Measurements from ENCODE around the gene MRPL42. TPM values are rescaled to one million over a fixed set of nuclear protein-coding genes. Genes with fewer than 3 reads are reported as not detected.

Gene MRPL42
- total and polyA plus RNA-seq, 10 donors: 17.9 to 56.8 (median 44.2) TPM

DNA sequence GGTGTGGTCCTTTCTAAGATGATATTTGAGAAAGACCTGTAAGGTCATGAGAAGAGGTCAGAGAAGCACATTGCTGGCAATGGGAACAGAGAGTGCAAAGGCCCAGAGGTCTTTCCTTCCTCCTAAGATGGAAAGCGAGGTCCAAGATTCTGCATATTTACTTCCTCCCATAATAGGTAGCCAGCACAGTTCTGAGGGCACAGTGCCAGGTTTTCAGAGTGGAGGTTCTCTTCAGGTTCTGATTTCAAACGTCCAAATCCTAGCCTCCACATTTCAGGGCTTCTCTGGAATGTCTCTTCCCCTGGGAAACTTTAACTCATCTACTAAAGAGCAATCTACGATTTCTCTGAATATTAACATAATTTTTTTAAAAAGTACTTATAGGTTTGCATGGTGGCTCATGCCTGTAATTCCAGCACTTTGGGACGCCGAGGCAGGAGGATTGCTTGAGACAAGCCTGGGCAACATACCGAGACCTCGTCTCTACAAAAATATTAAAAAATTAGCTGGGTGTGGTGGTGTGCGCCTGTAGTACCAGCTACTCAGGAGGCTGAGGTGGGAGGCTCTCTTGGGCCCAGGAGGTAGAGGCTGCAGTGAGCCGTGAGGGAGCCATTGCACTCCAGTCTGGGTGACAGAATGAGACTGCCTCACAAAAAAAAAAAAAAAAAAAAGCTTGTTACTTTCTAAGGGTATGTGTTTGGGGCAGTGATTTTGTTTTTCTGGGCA lies 526 bp upstream of the MRPL42 start:
- 92 to 98% (median 94%) methylated on average over 9 of the region's 9 CpGs for WGBS, 5 donors
- Histone ChIP-seq H3K27me3 (replicated peaks in 1 of 7) (no peaks in the 10 kb centered on the region), H3K27ac (peak overlapping the region in 6 of 8 donors; percentile 91 to 96 (median 94)), H3K9me3 (no peaks in the 10 kb centered on the region), H3K36me3 (peaks cover 0 to 26% (median 8%) of the 10 kb centered on the region in 6 donors), H3K4me1 (peaks cover 8 to 40% (median 29%) of the 10 kb centered on the region in 6 donors), H3K4me3 (peak overlapping the region in 6 of 8 donors; percentile 60 to 84 (median 67))
- DNase-seq: no peak
- TF ChIP-seq POLR2AphosphoS5 (IDR thresholded peaks at IDR 0.05): no peak
- TF ChIP-seq POLR2A (IDR thresholded peaks at IDR 0.05): no peak
- TF ChIP-seq, protein P1, sequence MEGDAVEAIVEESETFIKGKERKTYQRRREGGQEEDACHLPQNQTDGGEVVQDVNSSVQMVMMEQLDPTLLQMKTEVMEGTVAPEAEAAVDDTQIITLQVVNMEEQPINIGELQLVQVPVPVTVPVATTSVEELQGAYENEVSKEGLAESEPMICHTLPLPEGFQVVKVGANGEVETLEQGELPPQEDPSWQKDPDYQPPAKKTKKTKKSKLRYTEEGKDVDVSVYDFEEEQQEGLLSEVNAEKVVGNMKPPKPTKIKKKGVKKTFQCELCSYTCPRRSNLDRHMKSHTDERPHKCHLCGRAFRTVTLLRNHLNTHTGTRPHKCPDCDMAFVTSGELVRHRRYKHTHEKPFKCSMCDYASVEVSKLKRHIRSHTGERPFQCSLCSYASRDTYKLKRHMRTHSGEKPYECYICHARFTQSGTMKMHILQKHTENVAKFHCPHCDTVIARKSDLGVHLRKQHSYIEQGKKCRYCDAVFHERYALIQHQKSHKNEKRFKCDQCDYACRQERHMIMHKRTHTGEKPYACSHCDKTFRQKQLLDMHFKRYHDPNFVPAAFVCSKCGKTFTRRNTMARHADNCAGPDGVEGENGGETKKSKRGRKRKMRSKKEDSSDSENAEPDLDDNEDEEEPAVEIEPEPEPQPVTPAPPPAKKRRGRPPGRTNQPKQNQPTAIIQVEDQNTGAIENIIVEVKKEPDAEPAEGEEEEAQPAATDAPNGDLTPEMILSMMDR (IDR thresholded peaks at IDR 0.05 in 8 of 11, conservative IDR thresholded peaks at IDR 0.05 in 3 of 11): no peak
- intact Hi-C loops (cut with DNase I; ENCODE audit: low total_unique reads): no loop called here

DNA sequence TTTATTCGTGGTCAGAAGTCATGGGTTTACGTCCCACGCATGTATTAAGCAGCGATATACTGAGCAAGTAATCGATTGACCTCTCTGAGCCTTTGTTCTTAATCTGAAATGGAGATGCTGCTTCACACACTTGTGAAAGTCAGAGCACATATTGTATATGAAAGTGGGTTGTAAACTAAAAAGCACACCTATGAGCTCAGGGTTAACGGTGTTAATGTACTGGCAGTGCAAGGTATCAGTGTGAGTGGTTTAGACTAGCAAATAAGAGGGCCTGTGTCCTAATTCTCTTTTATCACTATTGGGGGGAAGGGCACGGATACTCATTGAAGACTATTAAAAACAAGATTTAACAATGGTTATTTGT lies 676 bp downstream of the MRPL42 start:
- peaks cover 0 to 38% (median 9%) of the 10 kb centered on the region in 6 donors for H3K36me3 ChIP-seq
- peak overlapping the region; percentile 48 to 84 (median 67) for H3K4me3 ChIP-seq
- TF ChIP-seq POLR2A (IDR thresholded peaks at IDR 0.05) (no peak), POLR2AphosphoS5 (IDR thresholded peaks at IDR 0.05) (no peak)
- TF ChIP-seq, protein P1 (IDR thresholded peaks at IDR 0.05 in 8 of 11, conservative IDR thresholded peaks at IDR 0.05 in 3 of 11): no peak
- peaks cover 8 to 45% (median 29%) of the 10 kb centered on the region in 6 donors for H3K4me1 ChIP-seq
- no peaks in the 10 kb centered on the region for H3K27me3 ChIP-seq (replicated peaks in 1 of 7)
- H3K9me3 ChIP-seq: no peaks in the 10 kb centered on the region
- no peak for DNase-seq
- 4 to 14% (median 9%) methylated on average over 7 of the region's 7 CpGs for WGBS, 5 donors
- intact Hi-C loops (cut with DNase I; ENCODE audit: low total_unique reads): no loop called here
- H3K27ac ChIP-seq: peak overlapping the region; percentile 72 to 96 (median 93)

DNA sequence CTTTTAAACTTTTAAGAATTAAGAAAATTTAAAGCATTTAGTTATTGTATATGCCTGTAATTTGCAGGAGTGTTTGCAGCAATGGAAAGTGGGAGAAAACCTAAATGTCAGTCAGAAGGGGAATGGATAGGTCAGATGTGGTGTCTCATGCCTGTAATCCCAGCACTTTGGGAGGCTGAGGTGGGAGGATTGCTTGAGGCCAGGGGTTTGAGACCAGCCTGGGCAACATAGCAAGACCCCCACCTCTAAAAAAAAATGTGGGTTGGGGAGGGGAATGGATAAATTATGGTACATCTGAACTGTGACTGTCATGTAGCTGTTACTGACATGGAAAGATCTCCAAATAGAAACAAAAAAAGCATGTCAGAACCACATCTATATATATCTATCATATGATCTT lies 2.1 kb downstream of the MRPL42 start:
- H3K36me3 ChIP-seq: peaks cover 0 to 52% (median 17%) of the 10 kb centered on the region in 6 donors
- no peaks in the 10 kb centered on the region for H3K9me3 ChIP-seq
- no peak overlapping the region for H3K4me3 ChIP-seq
- no peaks in the 10 kb centered on the region for H3K27me3 ChIP-seq (replicated peaks in 1 of 7)
- no peak overlapping the region for H3K27ac ChIP-seq
- TF ChIP-seq POLR2A (IDR thresholded peaks at IDR 0.05): no peak
- TF ChIP-seq, protein P1 (IDR thresholded peaks at IDR 0.05 in 8 of 11, conservative IDR thresholded peaks at IDR 0.05 in 3 of 11): no peak
- TF ChIP-seq POLR2AphosphoS5 (IDR thresholded peaks at IDR 0.05): no peak
- DNase-seq: no peak
- intact Hi-C loops (cut with DNase I; ENCODE audit: low total_unique reads): no loop called here
- peaks cover 8 to 47% (median 29%) of the 10 kb centered on the region in 6 donors for H3K4me1 ChIP-seq

DNA sequence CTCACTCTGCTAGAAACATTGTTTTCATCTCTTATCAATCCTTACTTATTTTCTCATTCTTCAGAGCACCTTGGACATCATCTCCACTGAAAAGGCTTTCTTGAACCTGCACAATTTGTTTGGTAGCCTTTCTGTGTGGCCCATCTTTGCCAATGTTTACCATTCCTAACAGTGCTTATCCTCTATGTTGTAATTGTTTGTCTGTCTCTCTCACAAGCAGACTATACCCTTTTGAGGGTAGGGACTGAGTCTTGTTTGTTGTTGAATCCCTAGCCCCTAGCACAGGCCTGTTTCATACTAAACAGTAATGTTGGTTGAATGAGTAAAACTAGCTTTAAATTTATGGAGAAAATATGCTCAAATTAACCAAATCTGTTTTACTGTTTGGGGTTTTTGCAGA lies 9.2 kb downstream of the MRPL42 start:
- intact Hi-C loops (cut with DNase I; ENCODE audit: low total_unique reads): no loop called here
- Histone ChIP-seq H3K36me3 (peaks cover 0 to 100% (median 50%) of the 10 kb centered on the region in 6 donors), H3K9me3 (no peaks in the 10 kb centered on the region), H3K4me1 (peaks cover 0 to 7% (median 0%) of the 10 kb centered on the region in 6 donors), H3K27ac (no peak overlapping the region), H3K27me3 (replicated peaks in 1 of 7) (no peaks in the 10 kb centered on the region), H3K4me3 (no peak overlapping the region)
- TF ChIP-seq, protein P1 (IDR thresholded peaks at IDR 0.05 in 8 of 11, conservative IDR thresholded peaks at IDR 0.05 in 3 of 11): no peak
- TF ChIP-seq POLR2A (IDR thresholded peaks at IDR 0.05) (no peak), POLR2AphosphoS5 (IDR thresholded peaks at IDR 0.05) (no peak)
- no peak for DNase-seq
